Heart left ventricle (tissue), 13 donors: ENCODE measurements around the gene SLC7A9.
"Not testable (repeated sequence)": the region's sequence is repeated elsewhere in the genome, so short reads cannot be mapped to it uniquely, and the experiment has no call there.

ENCODE experiments used
- CTCF ChIP-seq, 12 donors: fragments of 200-600 bp; sonication (generic) in 4 of 12; IDR thresholded peaks; one replicate each; pipeline versions ENCODE4 v1.5.0 to v1.8.0; 2018 to 2022; ENCODE audit warnings: antibody characterized with exemption in 12 of 12, mild to moderate bottlenecking in 5 of 12
- POLR2A ChIP-seq, 2 donors: fragments of 450-650 bp; IDR thresholded peaks; one replicate each; pipeline ENCODE4 v1.6.1; 2017; ENCODE audit warnings: antibody characterized with exemption in 2 of 2, mild to moderate bottlenecking in 2 of 2, moderate library complexity in 2 of 2
- donor health status: ischemic (EF 13 %, LVEDD 7.1; RV severe dilation, severe dysfunction).
- donor health status: DM: no; HTN: yes; CAD: no.
- donor health status: DM: no; HTN: no; CAD: no.
- donor health status: ischemic (EF 25% LVEDD 6.9; RV normal size, moderate dysfunction).
- donor health status: ischemic (EF 25% LVEDD 5.7; RV mildly dilated, moderate dysfunction).
- donor health status: ischemic (EF 35%, LVEDD 5.7; RV mildly dilated, moderate dysfunction).
- donor health status: nonischemic (EF 11% LVEDD 7.7; RV severe dilation, severe dysfunction).
- donor health status: DM: yes; HTN: yes; CAD: no.
- donor health status: PGD.
- donor health status: ischemic (EF 29% LVEDD 5.4; RV normal size, mild dysfunction).
- donor health status: nonischemic (EF 23%, LVEDD 6.1; RV moderate dilation, normal function).

GRCh38 chr19:32832825-32833224 is 36.7 kb downstream of the SLC7A9 start:
- not testable (repeated sequence) for TF ChIP-seq CTCF, POLR2A (IDR thresholded peaks at IDR 0.05)
